HG03521 (cell line): ENCODE measurements around the gene ESRP2.
A peak's percentile ranks its signal among the peaks of the same experiment; 100 is the strongest.

Experiments used
- ATAC-seq: cut with Tn5 transposase; IDR thresholded peaks from one replicate; pipeline ENCODE4 v1.9.1; 2021; ENCODE audit warnings: mild to moderate bottlenecking, moderate library complexity; ENCODE audit not compliant: unreplicated experiment

Gene ESRP2

DNA sequence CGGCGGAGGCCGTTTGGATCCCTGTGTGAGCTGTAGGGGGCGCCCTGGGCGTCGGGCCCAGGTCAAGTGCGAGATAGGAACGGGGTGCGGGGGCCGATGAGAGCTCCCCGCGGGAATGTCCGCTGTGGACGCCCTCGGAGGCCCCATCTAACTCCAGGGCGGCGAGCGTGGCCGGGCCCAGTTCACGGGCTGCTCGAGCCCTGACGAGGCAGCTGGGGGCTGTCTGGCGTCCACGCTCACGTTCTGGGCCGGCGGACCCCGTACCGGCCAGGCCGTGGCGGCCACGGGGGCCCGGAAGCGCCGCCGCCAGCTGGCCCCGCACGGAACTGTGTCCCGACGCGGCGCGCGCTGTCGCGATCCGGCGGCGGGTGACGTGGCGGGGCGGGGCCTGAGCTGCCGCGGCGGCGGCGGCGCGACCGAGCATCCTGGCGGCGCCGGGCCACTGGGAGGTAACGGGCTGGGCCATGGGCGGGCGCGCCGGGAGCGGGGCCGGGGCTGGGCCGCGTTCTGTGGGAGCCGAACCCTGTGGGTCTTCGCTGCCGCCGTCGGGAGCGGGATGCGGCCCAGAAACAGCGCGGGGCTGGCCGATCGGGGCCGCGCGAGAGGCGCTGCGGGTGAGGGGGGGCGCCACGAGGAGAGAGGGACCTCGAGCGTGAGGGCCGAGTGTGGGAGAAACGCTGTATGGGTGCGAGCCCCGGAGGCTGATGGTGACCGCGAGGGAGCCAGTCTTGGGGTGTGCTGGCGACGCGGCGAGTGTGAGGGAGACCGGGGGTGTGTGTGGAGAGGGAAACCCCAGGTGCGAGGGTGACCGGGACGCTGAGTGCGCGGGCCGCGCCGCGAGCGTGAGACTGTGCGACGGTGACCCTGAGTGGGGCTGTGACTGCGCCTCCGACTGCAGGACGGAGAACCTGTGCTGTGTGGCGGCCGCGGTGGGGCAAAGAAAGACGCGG is 28.5 kb upstream of the ESRP2 start, which contains the start of gene SLC7A6:
Gene SLC7A6, plus strand, starts transcription at position 399 of the 950 bp plus-strand sequence. CDS start 10,201 bp downstream, outside the sequence.
- ATAC-seq: peak; percentile 64

DNA sequence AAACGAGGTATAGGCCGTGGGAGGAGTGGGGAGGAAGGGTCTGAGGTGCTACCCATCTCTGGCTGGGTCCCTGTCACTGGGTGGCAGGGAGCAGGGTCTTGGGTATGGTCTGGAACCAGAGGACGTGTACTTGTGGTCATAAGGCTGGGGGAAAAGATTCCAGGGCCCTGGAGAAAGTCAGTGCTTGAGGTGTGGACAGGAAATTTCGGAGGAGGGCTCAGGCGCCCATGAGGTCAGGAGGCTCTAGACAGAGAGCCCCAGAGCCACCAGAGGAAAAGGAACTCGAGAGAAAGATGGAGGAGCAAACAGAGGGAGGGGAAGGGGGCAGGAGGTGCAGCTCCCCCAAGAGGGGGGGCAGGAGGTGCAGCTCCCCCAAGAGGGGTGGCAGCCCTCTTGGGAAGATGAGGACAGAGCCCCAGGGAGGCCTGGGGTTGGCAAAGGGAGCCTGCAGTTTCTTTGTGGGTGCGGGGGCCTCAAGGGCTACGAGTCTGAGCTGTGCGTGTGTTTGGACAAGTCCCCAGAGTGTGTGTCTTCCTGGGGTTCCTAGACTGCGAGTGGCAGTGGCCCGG is 27.7 kb upstream of the ESRP2 start:
- no peak for ATAC-seq

DNA sequence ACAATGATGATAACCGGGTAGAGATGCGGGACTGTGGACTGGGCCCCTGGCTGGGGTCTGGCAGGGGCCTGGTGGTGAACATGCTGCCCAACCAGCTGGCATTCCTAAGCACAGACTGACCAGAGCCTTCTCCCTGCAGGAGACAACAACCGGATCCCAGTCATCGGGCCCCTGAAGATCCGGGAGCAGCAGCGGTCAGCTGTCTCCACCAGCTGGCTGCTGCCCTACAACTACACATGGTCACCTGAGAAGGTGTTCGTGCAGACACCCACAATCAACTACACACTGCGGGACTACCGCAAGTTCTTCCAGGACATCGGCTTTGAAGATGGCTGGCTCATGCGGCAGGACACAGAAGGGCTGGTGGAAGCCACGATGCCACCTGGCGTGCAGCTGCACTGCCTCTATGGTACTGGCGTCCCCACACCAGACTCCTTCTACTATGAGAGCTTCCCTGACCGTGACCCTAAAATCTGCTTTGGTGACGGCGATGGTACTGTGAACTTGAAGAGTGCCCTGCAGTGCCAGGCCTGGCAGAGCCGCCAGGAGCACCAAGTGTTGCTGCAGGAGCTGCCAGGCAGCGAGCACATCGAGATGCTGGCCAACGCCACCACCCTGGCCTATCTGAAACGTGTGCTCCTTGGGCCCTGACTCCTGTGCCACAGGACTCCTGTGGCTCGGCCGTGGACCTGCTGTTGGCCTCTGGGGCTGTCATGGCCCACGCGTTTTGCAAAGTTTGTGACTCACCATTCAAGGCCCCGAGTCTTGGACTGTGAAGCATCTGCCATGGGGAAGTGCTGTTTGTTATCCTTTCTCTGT is 23.3 kb upstream of the ESRP2 start:
- no peak for ATAC-seq

DNA sequence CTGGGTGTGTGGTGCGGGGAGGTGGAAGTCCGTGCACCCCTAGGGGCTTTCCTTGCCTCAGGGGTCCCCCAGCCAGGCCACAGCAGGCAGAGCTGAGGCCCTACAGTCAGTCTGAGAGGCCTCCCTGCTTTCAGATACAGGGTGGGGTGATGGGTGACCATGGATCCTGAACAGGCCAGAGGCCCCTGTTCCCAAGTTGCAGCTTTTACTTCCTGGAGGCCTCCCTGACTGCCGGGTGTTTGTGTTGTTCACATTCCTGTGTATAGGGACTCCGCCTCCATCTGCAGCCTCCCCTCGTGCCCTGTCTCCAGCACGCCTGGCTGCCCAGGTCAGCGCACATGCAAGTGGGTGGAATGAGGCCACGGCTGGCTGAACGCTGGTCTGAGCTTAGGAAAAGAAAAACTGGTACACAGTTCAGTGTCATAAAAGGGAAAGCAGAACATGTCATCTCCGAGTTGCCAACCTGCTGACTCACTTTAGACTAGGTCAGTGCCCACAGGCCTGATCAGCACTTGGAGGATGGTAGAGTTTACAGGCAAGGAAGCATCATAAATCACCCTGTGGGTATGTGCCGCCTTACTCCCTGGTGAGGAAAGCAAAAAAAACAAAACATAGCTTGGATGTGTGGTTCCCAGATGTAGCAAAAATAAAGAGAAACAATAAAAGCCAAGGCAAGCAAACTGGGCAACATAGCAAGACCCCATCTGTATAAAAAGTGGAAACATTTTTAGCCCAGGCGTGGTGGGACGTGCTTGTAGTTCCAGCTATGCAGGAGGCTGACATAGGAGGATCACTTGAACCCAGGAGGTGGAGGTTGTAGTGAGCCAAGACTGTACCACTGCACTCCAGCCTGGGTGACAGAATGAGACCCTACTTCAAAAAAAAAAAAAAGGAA is 22.2 kb upstream of the ESRP2 start:
- no peak for ATAC-seq

DNA sequence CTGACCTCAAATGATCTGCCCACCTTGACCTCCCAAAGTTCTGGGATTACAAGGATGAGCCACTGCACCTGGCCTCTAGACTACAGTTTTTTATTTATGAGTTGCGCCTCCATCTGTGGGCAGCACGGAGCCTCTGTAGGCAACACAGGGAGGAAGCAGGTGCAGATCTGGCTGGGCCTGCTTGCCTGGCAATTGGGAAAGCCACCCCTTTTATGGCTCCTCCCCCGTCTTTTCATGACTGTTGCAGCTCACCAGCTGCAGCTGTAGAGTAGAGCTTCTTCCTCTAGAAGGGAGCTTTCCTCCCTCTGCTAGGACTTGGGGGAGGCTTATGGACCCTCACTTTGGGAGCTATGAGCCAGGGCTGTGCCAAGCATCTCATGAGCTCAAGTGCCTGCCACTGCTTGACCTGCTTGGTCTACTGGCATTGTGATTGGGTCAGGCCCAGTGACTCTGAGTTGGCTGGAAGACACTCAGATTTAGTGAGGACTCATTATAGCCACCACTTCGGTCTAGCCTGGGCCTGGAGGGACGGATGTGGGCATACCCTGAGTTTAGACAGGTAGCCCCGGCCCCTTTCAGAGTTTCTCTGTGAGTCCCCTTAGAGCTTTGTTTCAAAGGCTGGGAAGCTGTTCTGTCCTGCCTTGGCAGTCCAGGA is 21.5 kb upstream of the ESRP2 start:
- ATAC-seq: no peak

DNA sequence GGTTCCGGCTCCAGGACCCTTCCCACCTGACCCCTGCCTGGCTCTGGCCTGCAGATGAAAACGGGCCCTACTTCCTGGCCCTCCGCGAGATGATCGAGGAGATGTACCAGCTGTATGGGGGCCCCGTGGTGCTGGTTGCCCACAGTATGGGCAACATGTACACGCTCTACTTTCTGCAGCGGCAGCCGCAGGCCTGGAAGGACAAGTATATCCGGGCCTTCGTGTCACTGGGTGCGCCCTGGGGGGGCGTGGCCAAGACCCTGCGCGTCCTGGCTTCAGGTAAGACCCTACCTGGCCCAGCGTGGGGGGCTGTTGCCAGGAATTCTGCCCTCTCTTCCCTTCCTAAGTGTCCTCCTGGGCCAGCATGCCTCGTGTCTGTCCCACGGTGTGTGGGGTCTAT is 19.8 kb upstream of the ESRP2 start:
- ATAC-seq: no peak

DNA sequence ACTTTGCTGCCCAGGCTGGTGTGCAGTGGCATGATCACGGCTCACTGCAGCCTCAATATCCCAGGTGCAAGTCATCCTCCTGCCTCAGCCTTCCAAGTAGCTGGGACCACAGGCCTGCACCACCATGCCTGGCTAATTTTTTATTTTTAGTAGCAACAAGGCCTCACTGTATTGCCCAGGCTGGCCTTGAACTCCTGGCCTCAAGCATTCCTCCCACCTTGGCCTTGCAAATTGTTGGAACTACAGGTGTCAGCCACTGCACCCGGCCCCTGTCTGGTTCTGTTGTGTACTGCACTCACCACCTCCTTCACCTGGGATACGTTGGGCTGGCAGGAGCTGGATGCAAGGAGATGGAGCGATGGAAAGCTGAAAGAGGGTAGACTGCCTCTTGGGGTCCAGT is 17.8 kb upstream of the ESRP2 start:
- ATAC-seq: no peak

DNA sequence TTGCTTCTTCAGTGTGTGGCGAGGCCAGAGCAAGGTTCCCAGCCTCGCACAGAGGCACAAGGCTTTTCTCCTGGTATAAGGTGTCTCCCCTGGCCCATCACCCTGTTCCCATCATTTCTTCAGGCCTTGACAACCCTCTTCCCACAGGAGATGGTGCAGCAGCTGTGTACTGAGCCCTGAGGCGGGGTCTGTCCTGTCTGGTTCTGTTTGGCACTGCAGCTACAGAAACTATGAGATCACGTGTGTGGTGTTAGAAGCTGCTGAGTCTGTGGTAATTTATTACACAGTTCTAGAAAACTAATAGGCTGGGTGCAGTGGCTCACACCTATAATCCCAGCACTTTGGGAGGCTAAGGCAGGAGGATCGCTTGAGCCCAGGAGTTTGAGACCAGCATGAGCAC is 16.5 kb upstream of the ESRP2 start:
- no peak for ATAC-seq

DNA sequence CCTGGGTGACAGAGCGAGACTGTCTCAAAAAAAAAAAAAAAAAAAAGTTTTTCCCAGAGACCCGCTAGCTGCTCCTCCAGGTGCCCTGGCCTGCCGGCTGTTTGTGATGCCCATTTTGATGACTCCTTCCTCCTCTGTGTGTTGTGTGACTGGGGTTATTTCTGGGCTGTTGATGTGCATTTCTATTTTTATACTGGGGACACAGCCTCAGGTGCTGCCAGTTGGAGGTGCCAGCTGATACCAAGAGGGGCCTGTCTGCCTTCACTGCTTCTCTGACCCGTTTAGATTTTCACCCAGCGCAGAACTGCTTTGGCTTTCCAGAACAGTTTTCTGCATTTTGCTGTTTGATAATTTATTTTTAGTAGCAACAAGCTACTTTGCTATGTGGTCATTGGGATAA is 15.9 kb upstream of the ESRP2 start:
- no peak for ATAC-seq

DNA sequence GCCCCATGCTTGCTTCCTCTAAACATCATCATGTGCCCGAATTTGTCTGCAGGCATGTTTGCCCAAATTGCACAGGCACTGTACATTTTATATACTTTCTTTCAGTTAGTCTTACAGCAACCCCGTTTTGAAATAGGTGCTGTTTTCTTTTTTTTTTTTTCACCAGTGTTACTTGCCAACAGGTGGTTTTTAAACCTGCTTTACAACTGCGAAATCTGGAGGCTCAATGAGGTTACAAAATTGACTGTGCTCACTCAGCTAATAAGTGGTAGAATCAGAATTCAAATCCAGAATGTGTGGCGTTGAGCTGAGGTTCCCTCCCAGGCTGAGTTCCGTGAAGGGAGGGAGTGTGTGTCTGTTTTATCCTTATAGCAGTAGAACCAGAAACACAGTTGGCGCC is 15.0 kb upstream of the ESRP2 start:
- ATAC-seq: no peak

DNA sequence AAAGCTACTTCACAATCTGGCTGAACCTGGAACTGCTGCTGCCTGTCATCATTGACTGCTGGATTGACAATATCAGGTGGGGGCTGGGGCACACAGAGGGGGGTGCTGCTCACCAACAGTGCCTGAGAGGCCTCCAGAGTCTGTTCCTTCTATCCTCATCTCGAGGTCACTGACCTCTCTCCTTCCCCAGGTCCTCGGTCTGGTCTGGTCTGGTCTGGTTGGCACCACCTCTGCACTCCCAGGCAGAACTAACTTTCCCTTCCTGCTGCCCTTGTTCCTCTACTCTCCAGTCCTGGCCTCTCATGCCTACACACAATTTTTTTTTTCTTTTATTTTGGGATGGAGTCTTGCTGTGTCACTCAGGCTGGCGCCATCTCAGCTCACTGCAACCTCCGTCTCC is 13.4 kb upstream of the ESRP2 start:
- ATAC-seq: no peak

DNA sequence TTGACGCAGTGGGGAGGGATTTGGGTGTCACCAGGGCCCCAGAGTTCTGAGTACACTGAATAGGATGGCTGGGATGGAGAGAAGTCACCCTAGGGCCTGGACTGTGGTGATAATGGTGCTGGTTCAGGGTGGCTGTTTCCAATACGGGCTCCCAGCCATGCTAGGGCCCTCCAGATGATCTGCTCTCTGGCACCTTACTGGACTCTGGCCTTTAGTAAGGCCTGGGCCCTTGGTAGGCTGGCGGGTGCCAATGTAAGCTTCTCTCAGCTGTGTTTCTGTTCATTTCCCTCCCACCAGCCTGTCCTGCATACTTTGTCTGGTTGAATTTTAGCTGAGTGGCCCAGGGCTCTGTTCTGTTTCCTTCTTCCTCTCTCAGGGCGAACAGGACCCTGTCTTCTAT is 12.0 kb upstream of the ESRP2 start:
- ATAC-seq: no peak

DNA sequence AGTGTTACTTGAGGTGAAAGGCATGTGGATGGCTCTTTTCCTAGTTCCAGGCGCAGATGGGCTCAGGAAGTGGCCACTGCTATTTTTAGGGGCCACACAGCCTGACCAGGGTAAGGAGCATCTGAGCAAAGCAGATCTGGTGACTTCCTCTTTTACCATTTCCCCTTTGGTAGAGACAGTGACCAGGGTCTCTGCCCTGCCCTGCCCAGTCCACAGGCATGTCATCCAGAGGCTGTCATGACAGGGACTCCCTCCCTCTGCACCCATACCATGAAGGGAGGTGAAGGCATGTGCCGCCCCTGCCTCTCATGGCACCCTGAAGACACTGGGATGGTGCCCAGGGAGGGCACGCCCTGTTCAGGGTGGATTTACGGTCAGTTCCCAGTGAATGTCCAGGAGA is 11.5 kb upstream of the ESRP2 start:
- ATAC-seq: no peak

DNA sequence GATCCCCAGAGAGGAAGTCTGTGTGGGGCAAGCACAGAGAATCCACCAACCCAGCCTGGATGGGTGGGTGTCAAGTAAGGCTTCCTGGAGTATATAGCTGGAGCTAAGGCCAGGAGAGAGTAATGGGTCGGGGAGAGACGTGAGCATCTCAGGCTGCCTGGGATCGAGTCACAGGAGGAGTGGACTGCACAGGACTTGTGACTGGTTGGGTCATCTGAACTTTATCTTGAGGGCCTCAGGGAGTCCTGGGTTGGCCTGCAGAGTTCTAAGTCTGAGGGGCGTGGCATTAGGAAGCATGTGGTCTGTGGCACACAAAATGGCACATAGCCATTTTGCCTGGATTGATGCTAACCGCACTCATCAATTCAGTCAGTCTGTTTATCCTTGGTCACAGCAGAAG is 10.7 kb upstream of the ESRP2 start:
- ATAC-seq: no peak

DNA sequence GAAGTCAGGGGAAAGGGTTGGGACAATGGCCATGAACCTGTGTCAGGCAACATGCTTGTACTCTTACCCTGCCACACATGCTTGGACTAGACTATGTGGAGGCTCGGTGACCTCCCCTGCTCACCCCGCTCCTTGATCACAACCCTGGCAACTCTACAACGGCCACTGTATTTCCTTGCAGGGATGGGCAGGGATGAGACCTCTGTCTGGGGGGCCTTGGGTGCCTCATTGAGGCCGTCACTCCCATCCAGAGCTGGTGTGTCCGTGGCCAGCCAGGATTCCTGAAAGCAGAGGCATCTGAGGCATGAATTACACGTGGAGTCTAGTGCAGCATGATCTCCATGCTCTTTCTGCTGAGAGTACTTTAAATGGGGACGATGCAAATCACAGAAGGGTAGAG is 10.2 kb upstream of the ESRP2 start:
- no peak for ATAC-seq

DNA sequence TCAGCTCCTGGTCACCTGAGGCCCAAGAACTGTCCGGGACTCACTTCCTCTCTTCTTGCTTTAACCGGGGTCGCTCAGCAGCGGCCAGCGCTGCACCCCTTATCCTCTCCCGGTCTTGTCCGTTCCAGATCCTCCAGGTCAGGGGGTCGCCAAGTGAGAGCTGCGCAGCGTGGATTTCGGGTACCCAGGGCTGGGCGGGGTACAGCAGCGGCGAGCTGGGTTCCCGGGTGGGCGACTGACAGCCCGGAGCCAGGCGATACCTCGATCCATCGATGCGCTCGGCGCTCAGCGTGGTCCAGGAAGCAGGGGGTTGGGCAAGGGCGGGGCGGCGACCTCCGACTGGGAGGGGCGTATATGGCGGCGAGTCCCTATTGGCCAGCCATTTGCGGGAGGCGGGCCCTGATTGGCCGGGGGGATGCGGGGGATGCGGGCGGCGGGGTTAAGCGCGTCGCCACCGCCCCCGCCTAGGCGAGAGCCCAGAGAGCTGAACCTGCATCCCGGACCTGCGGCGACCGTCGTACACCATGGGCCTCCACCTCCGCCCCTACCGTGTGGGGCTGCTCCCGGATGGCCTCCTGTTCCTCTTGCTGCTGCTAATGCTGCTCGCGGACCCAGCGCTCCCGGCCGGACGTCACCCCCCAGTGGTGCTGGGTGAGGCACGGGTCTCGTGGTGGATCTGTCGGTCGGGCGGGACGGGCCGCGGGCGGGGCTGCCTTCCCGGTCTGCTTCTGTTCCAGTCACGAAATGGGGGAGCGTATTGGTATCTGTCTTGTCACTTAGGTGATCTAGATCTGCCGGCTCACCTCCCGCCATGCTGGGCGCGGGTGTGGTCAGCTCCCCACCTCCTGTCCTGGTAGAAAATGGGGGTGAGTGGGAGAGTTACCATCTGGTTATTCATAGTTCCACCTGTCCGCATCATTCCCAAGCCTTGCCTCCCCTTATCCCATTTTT is 9.3 kb upstream of the ESRP2 start, which contains the start of gene PLA2G15:
Gene PLA2G15, plus strand, starts transcription at position 471 of the 951 bp plus-strand sequence. Its CDS starts 54 bp downstream, at position 525.
- ATAC-seq: peak; percentile 89

DNA sequence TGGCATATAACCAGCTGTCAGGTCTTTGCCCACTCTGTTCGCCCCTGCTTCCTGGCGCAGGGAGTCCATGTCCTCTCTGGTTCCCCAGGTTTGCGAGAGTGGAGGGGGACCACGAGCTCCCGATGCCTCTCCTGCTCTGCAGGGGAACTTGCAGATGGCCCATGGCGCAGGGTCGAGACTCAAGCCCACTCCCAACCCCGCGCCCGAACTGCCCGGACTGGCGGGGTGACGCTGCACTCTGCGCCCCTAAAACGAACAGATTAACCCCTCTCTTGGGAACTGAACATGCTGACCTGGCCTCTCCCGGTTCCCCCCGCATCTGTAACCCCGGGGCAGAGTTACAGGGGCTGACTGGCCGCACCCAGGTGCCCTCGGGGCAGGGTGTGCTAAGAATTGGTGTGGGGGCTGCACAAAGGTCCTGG is 8.6 kb upstream of the ESRP2 start:
- ATAC-seq: no peak

DNA sequence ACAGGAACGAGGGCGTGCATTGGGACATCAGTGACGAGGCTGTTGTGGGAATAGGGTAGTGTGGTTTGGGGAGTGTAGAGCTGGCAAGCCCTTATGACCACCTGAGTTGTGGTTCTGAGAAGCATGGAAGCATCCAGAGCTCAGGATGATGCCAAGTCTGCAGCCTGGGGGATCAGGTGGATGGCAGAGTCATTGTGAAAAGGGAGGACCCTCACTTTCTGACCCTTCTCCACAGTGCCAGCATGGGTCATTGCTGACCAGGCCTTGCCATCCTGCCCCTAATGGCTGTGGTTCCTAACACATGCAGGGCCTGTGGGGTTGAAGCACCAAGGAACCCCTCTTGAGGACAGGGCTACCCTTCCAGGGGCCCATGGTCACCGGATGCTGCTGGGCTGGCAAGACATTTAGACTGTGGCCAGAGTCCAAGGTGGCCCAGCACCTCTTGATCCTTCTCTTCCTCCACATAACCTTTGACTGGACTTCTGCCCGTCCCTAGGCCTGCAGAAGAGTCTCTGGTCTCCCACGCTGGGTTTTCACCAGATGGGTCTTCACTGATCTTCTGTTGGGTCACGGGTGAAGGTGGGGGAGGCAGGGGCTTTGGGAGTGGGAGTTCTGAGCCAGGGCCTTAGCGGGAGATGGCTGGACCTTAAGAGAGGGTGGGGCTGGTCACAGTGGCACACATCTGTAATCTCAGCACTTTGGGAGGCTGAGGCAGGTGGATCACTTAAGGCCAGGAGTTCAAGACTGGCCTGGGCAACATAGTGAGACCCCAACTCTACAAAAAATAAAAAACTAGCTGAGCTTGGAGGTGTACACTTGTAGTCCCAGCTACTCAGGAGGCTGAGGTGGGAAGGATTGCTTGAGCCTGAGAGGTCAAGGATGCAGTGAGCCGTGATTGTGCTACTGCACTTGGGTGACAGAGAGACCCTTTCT is 7.3 kb upstream of the ESRP2 start:
- no peak for ATAC-seq
